ENCODE results near the gene GPR42.

GPR42 gene

DNA sequence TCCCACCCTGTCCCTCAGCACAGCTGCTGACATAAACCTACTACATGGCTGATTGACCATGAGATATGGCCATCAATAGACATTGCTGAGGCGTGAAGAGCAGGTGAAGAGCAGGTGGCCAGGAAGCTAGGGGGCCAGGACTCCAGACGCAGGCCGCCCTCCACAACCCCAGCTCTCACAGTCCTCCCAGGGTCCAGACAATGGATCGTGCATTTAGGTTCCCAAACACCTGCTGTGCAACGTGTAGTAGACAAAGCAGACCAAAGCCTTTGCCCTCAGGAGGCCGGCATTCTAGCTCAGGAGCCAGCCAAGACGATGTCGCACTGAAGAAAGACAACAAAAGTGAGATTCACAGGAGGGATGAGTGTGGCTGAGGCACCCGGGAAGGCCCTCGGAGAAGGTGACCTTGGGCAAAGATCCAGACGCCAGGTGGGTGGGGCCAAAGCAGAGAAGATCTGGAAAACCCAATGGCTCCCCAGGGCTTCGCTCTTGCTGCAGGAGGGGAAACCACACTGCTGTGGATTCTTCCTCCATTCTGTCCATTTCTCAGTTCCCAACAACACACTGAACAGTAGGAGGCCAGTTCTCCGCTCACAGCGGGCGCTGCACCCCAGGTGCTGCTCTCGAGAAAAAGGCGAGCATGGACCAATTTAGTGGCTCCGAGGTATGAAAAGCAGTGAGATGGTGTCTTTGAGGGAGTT lies 21.8 kb upstream of the GPR42 start:
- CTCF ChIA-PET = interaction anchor here (0.9 to 5.8 kb wide), 6 partner anchors 17 to 146 kb away, joined by 3 to 26 read pairs (median 4); no protein-coding TSS in a partner anchor
- DNase-seq (ENCODE audit: extremely low spot score) = peak; percentile 17
- POLR2A ChIA-PET = interaction anchor here (1.1 kb wide), 1 partner anchor 123 kb away, joined by 3 read pairs; no protein-coding TSS in a partner anchor
- TF ChIP-seq, protein P1, sequence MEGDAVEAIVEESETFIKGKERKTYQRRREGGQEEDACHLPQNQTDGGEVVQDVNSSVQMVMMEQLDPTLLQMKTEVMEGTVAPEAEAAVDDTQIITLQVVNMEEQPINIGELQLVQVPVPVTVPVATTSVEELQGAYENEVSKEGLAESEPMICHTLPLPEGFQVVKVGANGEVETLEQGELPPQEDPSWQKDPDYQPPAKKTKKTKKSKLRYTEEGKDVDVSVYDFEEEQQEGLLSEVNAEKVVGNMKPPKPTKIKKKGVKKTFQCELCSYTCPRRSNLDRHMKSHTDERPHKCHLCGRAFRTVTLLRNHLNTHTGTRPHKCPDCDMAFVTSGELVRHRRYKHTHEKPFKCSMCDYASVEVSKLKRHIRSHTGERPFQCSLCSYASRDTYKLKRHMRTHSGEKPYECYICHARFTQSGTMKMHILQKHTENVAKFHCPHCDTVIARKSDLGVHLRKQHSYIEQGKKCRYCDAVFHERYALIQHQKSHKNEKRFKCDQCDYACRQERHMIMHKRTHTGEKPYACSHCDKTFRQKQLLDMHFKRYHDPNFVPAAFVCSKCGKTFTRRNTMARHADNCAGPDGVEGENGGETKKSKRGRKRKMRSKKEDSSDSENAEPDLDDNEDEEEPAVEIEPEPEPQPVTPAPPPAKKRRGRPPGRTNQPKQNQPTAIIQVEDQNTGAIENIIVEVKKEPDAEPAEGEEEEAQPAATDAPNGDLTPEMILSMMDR (IDR thresholded peaks at IDR 0.05; ENCODE audit: control extremely low read depth, extremely low read depth, low read depth, missing control alignments) = no peak

GRCh38 chr19:35349614-35350521 lies 21.0 kb upstream of the GPR42 start:
- ChIA-PET CTCF (interaction anchor here (0.9 to 2.0 kb wide), 7 partner anchors 12 to 146 kb away, joined by 3 to 11 read pairs (median 4); no protein-coding TSS in a partner anchor), POLR2A (interaction anchor here (1.1 kb wide), 1 partner anchor 122 kb away, joined by 3 read pairs; no protein-coding TSS in a partner anchor)
- TF ChIP-seq, protein P1 (IDR thresholded peaks at IDR 0.05; ENCODE audit: control extremely low read depth, extremely low read depth, low read depth, missing control alignments) = no peak
- peak; percentile 13 for DNase-seq (ENCODE audit: extremely low spot score)

DNA sequence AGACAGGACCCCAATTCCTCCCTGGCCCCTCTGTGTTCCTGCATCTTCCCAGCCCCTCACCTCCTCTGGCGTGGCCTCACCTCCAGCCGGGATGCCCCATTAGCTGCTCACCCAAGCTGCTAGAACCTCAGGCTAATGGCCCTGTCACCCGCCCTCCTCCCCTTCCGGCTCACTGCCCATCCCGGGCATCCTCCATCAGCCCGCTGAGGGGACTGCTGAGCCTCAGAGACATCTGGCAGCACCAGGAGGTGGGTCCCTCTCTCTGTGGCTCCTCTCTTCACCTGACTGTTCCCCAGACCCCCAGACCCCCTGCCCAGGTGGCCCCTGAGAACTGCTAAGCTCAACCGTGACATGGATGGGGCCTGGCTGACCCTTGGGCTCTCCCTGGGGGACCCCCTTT lies 20.3 kb upstream of the GPR42 start:
- ChIA-PET POLR2A (interaction anchor here (0.8 kb wide), 1 partner anchor 13 kb away, joined by 3 read pairs; no protein-coding TSS in a partner anchor), CTCF (interaction anchor here (0.7 to 2.0 kb wide), 5 partner anchors 10 to 144 kb away, joined by 3 to 9 read pairs (median 3); no protein-coding TSS in a partner anchor)
- DNase-seq (ENCODE audit: extremely low spot score) = peak; percentile 20
- TF ChIP-seq, protein P1 (IDR thresholded peaks at IDR 0.05; ENCODE audit: control extremely low read depth, extremely low read depth, low read depth, missing control alignments) = no peak

- TF ChIP-seq, protein P1 (IDR thresholded peaks at IDR 0.05; ENCODE audit: control extremely low read depth, extremely low read depth, low read depth, missing control alignments) = no peak
- peak; percentile 11 for DNase-seq (ENCODE audit: extremely low spot score)
- CTCF ChIA-PET = interaction anchor here (0.8 to 7.2 kb wide), 17 partner anchors 11 to 180 kb away, joined by 3 to 125 read pairs (median 9); no protein-coding TSS in a partner anchor
- POLR2A ChIA-PET = interaction anchor here (0.8 kb wide), 1 partner anchor 12 kb away, joined by 3 read pairs; no protein-coding TSS in a partner anchor
Observed at GRCh38 chr19:35351411-35352176, 19.3 kb upstream of the GPR42 start.

DNA sequence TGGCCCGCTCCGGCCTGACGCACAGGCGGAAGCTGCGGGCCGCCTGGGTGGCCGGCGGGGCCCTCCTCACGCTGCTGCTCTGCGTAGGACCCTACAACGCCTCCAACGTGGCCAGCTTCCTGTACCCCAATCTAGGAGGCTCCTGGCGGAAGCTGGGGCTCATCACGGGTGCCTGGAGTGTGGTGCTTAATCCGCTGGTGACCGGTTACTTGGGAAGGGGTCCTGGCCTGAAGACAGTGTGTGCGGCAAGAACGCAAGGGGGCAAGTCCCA lies 18.8 kb upstream of the GPR42 start:
- TF ChIP-seq, protein P1 (IDR thresholded peaks at IDR 0.05; ENCODE audit: control extremely low read depth, extremely low read depth, low read depth, missing control alignments) = no peak
- CTCF ChIA-PET = interaction anchor here (1.1 to 7.2 kb wide), 33 partner anchors 10 to 239 kb away, joined by 3 to 125 read pairs (median 8); partner anchors contain the start of gene FFAR2
- POLR2A ChIA-PET = interaction anchor here (0.6 kb wide), 1 partner anchor 91 kb away, joined by 5 read pairs; no protein-coding TSS in a partner anchor
- no peak for DNase-seq (ENCODE audit: extremely low spot score)
